Measurements from ENCODE around the gene SYNGR3. TPM values are rescaled to one million over a fixed set of nuclear protein-coding genes. Genes with fewer than 3 reads are reported as not detected.

Gene SYNGR3
- total and polyA plus RNA-seq, 2 of the 13 experiments (the other 11 are each of a cell fraction or from before 2014, with no cell fraction given), result 0.97 to 5.7 TPM

DNA sequence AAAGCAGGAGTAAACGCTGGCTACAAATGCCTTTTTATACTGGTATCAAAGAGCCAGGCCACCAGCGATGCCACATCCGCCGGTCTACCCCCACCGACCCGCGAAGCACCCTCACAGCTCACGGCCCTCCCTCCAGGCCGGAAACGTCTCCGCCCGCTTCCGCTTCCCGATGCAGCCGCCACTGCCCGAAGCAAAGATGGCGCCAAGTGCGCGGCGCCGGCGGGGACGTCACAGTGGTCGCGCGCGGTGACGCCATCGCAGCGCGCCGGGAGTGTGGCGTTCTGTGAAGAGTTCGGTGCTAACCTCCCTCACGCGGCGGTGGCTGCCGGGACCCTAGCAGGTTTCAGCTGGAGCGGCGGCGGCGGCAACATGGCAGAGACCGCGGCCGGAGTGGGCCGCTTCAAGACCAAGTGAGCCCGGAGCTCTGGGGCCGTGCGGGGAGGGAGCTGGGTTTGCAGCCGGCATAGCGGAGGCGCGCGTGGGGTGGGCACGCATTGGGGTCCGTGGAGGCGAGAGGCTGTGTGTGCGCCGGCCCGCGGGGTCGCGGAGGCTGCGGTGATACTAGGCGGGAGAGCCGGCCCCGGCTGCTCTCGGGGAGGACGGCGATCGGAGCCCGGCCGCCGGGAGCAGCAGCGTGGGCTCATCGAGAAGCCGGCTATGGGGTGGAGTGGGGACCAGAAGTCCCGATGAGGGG, 17.8 kb upstream of the SYNGR3 start, which contains the start of gene TBL3 (continued):
- TF ChIP-seq, protein P1, sequence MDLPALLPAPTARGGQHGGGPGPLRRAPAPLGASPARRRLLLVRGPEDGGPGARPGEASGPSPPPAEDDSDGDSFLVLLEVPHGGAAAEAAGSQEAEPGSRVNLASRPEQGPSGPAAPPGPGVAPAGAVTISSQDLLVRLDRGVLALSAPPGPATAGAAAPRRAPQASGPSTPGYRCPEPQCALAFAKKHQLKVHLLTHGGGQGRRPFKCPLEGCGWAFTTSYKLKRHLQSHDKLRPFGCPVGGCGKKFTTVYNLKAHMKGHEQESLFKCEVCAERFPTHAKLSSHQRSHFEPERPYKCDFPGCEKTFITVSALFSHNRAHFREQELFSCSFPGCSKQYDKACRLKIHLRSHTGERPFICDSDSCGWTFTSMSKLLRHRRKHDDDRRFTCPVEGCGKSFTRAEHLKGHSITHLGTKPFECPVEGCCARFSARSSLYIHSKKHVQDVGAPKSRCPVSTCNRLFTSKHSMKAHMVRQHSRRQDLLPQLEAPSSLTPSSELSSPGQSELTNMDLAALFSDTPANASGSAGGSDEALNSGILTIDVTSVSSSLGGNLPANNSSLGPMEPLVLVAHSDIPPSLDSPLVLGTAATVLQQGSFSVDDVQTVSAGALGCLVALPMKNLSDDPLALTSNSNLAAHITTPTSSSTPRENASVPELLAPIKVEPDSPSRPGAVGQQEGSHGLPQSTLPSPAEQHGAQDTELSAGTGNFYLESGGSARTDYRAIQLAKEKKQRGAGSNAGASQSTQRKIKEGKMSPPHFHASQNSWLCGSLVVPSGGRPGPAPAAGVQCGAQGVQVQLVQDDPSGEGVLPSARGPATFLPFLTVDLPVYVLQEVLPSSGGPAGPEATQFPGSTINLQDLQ (CRISPR knock-in tag; IDR thresholded peaks at IDR 0.05), result peak; percentile 82; the same call in 1 of the 2 replicates
- peak; percentile 92 for TF ChIP-seq ZMYM4 (CRISPR knock-in tag; IDR thresholded peaks at IDR 0.05)
- TF ChIP-seq SRSF1 (optimal IDR thresholded peaks at IDR 0.05; ENCODE audit: low read depth, low read length), result no peak
- 0 out of 2 replicates have a peak, but pooled peaks have one; percentile 45 for TF ChIP-seq WIZ (CRISPR knock-in tag; IDR thresholded peaks at IDR 0.05)
- peak; percentile 74 for TF ChIP-seq GATAD2A (CRISPR knock-in tag; IDR thresholded peaks at IDR 0.05)
- peak; percentile 91 for TF ChIP-seq TAF1 (CRISPR knock-in tag; IDR thresholded peaks at IDR 0.05)
- TF ChIP-seq ZSCAN12 (CRISPR knock-in tag; IDR thresholded peaks at IDR 0.05), result 0 out of 2 replicates have a peak, but pooled peaks have one; percentile 30
- TF ChIP-seq, protein P2, sequence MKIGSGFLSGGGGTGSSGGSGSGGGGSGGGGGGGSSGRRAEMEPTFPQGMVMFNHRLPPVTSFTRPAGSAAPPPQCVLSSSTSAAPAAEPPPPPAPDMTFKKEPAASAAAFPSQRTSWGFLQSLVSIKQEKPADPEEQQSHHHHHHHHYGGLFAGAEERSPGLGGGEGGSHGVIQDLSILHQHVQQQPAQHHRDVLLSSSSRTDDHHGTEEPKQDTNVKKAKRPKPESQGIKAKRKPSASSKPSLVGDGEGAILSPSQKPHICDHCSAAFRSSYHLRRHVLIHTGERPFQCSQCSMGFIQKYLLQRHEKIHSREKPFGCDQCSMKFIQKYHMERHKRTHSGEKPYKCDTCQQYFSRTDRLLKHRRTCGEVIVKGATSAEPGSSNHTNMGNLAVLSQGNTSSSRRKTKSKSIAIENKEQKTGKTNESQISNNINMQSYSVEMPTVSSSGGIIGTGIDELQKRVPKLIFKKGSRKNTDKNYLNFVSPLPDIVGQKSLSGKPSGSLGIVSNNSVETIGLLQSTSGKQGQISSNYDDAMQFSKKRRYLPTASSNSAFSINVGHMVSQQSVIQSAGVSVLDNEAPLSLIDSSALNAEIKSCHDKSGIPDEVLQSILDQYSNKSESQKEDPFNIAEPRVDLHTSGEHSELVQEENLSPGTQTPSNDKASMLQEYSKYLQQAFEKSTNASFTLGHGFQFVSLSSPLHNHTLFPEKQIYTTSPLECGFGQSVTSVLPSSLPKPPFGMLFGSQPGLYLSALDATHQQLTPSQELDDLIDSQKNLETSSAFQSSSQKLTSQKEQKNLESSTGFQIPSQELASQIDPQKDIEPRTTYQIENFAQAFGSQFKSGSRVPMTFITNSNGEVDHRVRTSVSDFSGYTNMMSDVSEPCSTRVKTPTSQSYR (CRISPR knock-in tag; IDR thresholded peaks at IDR 0.05; ENCODE audit: borderline replicate concordance), result peak; percentile 73; the same call in 1 of the 2 replicates
- TF ChIP-seq ZNF101 (CRISPR knock-in tag; IDR thresholded peaks at IDR 0.05; ENCODE audit: borderline replicate concordance, low read depth), result no peak
- TF ChIP-seq ZZZ3 (CRISPR knock-in tag; IDR thresholded peaks at IDR 0.05; ENCODE audit: borderline replicate concordance), result peak; percentile 97; the same call in 1 of the 2 replicates
- TF ChIP-seq TRIM24 (CRISPR knock-in tag; IDR thresholded peaks at IDR 0.05), result no peak
- peak; percentile 85 for TF ChIP-seq BRD4 (CRISPR knock-in tag; IDR thresholded peaks at IDR 0.05)
- peak; percentile 56; the same call in 1 of the 2 replicates for TF ChIP-seq ZNF138 (CRISPR knock-in tag; IDR thresholded peaks at IDR 0.05; ENCODE audit: low read depth)
- TF ChIP-seq ZNF660 (CRISPR knock-in tag; IDR thresholded peaks at IDR 0.05; ENCODE audit: borderline replicate concordance, low read depth), result no peak
- peak; percentile 73 for TF ChIP-seq NFYB (CRISPR knock-in tag; IDR thresholded peaks at IDR 0.05)
- peak; percentile 95; the same call in 1 of the 2 replicates for TF ChIP-seq MEIS1 (CRISPR knock-in tag; IDR thresholded peaks at IDR 0.05; ENCODE audit: borderline replicate concordance)
- TF ChIP-seq, protein P3, sequence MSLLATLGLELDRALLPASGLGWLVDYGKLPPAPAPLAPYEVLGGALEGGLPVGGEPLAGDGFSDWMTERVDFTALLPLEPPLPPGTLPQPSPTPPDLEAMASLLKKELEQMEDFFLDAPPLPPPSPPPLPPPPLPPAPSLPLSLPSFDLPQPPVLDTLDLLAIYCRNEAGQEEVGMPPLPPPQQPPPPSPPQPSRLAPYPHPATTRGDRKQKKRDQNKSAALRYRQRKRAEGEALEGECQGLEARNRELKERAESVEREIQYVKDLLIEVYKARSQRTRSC (CRISPR knock-in tag; IDR thresholded peaks at IDR 0.05; ENCODE audit: low read depth), result peak; percentile 87; the same call in 1 of the 2 replicates
- TF ChIP-seq PAWR (CRISPR knock-in tag; IDR thresholded peaks at IDR 0.05; ENCODE audit: borderline replicate concordance), result peak; percentile 65; the same call in 1 of the 2 replicates
- no peak for TF ChIP-seq SRSF9 (IDR thresholded peaks at IDR 0.05; ENCODE audit: borderline replicate concordance, insufficient read depth, low read depth, low read length, poor library complexity, severe bottlenecking)
- TF ChIP-seq MTA1 (CRISPR knock-in tag; IDR thresholded peaks at IDR 0.05; ENCODE audit: borderline replicate concordance), result peak; percentile 94
- no peak; the same call in 1 of the 2 replicates for TF ChIP-seq RBAK (CRISPR knock-in tag; IDR thresholded peaks at IDR 0.05)
- TF ChIP-seq NR2C2 (CRISPR knock-in tag; IDR thresholded peaks at IDR 0.05; ENCODE audit: borderline replicate concordance), result peak; percentile 95
- TF ChIP-seq ZNF558 (CRISPR knock-in tag; IDR thresholded peaks at IDR 0.05; ENCODE audit: borderline replicate concordance), result peak; percentile 96
- TF ChIP-seq ETV6 (CRISPR knock-in tag; conservative IDR thresholded peaks at IDR 0.05), result peak; percentile 55; the same call in 1 of the 2 replicates

Measured in HepG2 (cell line).